Stimulated activated CD8-positive, alpha-beta memory T cell treated with anti-CD3 and anti-CD28 coated beads, Interleukin-2, amount 100 ng/mL, for 48 hours (primary cell): ENCODE data around the gene PRDM16.

Source experiments
- DNase-seq, 2 donors: peaks; one replicate each; pipeline ENCODE4 v3.0.0-alpha.2; 2020; ENCODE audit warnings: low read depth in 2 of 2

Gene PRDM16

GRCh38 chr1:3206696-3207095 lies 137.7 kb downstream of the PRDM16 start:
- DNase-seq: no peak

GRCh38 chr1:3207217-3207848 lies 138.3 kb downstream of the PRDM16 start:
- no peak for DNase-seq

- DNase-seq: no peak
Observed at GRCh38 chr1:3208819-3209200, 139.8 kb downstream of the PRDM16 start.

- no peak for DNase-seq
Observed at GRCh38 chr1:3209201-3209600, 140.2 kb downstream of the PRDM16 start.

- DNase-seq: no peak
Observed at GRCh38 chr1:3211582-3212375, 142.8 kb downstream of the PRDM16 start.

GRCh38 chr1:3212453-3213355 lies 143.7 kb downstream of the PRDM16 start:
- no peak for DNase-seq

GRCh38 chr1:3213730-3214129 lies 144.7 kb downstream of the PRDM16 start:
- no peak for DNase-seq

GRCh38 chr1:3215198-3216014 lies 146.4 kb downstream of the PRDM16 start:
- DNase-seq: no peak

GRCh38 chr1:3216015-3216391 lies 147.0 kb downstream of the PRDM16 start:
- DNase-seq: no peak

- DNase-seq: no peak
Observed at GRCh38 chr1:3217181-3217641, 148.2 kb downstream of the PRDM16 start.

GRCh38 chr1:3217979-3218679 lies 149.1 kb downstream of the PRDM16 start:
- DNase-seq: no peak

- DNase-seq: no peak
Observed at GRCh38 chr1:3219005-3219790, 150.2 kb downstream of the PRDM16 start.

GRCh38 chr1:3219791-3220467 lies 150.9 kb downstream of the PRDM16 start:
- no peak for DNase-seq

GRCh38 chr1:3221112-3222041 lies 152.4 kb downstream of the PRDM16 start:
- DNase-seq: no peak

GRCh38 chr1:3222042-3222692 lies 153.2 kb downstream of the PRDM16 start:
- no peak for DNase-seq

- DNase-seq: no peak
Observed at GRCh38 chr1:3225661-3226060, 156.7 kb downstream of the PRDM16 start.

GRCh38 chr1:3226191-3226590 lies 157.2 kb downstream of the PRDM16 start:
- no peak for DNase-seq
